Measurements from ENCODE around the gene WDR27. TPM values are rescaled to one million over a fixed set of nuclear protein-coding genes. Genes with fewer than 3 reads are reported as not detected.
A peak's percentile ranks its signal among the peaks of the same experiment; 100 is the strongest.

The WDR27 gene
- total RNA-seq, 1 donor, result 23.9 TPM

- H3K27ac ChIP-seq (ENCODE audit: low read depth, low read length), result no peak overlapping the region
- no peak overlapping the region for H2AFZ ChIP-seq (ENCODE audit: low read length)
- no peak for TF ChIP-seq CTCF (IDR thresholded peaks at IDR 0.05; ENCODE audit: extremely low read depth, low read depth, low read length)
- no peaks in the 10 kb centered on the region for H3K27me3 ChIP-seq (ENCODE audit: insufficient read depth, low read length)
- no peak overlapping the region for H3K4me3 ChIP-seq (ENCODE audit: insufficient read depth, low read length)
- H3K79me2 ChIP-seq (ENCODE audit: insufficient read depth, low read length), result no peaks in the 10 kb centered on the region
- H3K4me1 ChIP-seq (ENCODE audit: insufficient read depth, low read length), result peaks cover 38% of the 10 kb centered on the region
- H3K4me2 ChIP-seq (ENCODE audit: insufficient read depth, low read length), result no peak overlapping the region
- H4K20me1 ChIP-seq (ENCODE audit: insufficient read depth, low read length), result no peaks in the 10 kb centered on the region
- no peaks in the 10 kb centered on the region for H3K36me3 ChIP-seq (ENCODE audit: insufficient read depth, low read length)
- peaks cover 5% of the 10 kb centered on the region for H3K9me3 ChIP-seq (ENCODE audit: low read depth, low read length)
- no peak for DNase-seq (ENCODE audit: insufficient read length, low spot score, missing footprints)
Measured at GRCh38 chr6:169534039-169534421, 167.8 kb downstream of the WDR27 start.

- Histone ChIP-seq H3K79me2 (ENCODE audit: insufficient read depth, low read length) (no peaks in the 10 kb centered on the region), H3K4me1 (ENCODE audit: insufficient read depth, low read length) (peaks cover 38% of the 10 kb centered on the region), H3K36me3 (ENCODE audit: insufficient read depth, low read length) (no peaks in the 10 kb centered on the region), H4K20me1 (ENCODE audit: insufficient read depth, low read length) (no peaks in the 10 kb centered on the region), H3K27me3 (ENCODE audit: insufficient read depth, low read length) (no peaks in the 10 kb centered on the region), H3K4me2 (ENCODE audit: insufficient read depth, low read length) (no peak overlapping the region), H3K9me3 (ENCODE audit: low read depth, low read length) (peaks cover 5% of the 10 kb centered on the region), H3K4me3 (ENCODE audit: insufficient read depth, low read length) (no peak overlapping the region), H2AFZ (ENCODE audit: low read length) (no peak overlapping the region), H3K27ac (ENCODE audit: low read depth, low read length) (no peak overlapping the region)
- DNase-seq (ENCODE audit: insufficient read length, low spot score, missing footprints), result no peak
- TF ChIP-seq CTCF (IDR thresholded peaks at IDR 0.05; ENCODE audit: extremely low read depth, low read depth, low read length), result no peak
Measured at GRCh38 chr6:169533301-169534038, 168.4 kb downstream of the WDR27 start.

- Histone ChIP-seq H3K27me3 (ENCODE audit: insufficient read depth, low read length) (no peaks in the 10 kb centered on the region), H2AFZ (ENCODE audit: low read length) (peak overlapping the region; percentile 15), H3K36me3 (ENCODE audit: insufficient read depth, low read length) (no peaks in the 10 kb centered on the region), H4K20me1 (ENCODE audit: insufficient read depth, low read length) (no peaks in the 10 kb centered on the region), H3K4me2 (ENCODE audit: insufficient read depth, low read length) (peak overlapping the region; percentile 51), H3K79me2 (ENCODE audit: insufficient read depth, low read length) (no peaks in the 10 kb centered on the region), H3K9me3 (ENCODE audit: low read depth, low read length) (peaks cover 5% of the 10 kb centered on the region), H3K4me1 (ENCODE audit: insufficient read depth, low read length) (peaks cover 25% of the 10 kb centered on the region), H3K4me3 (ENCODE audit: insufficient read depth, low read length) (no peak overlapping the region), H3K27ac (ENCODE audit: low read depth, low read length) (peak overlapping the region; percentile 70)
- no peak for TF ChIP-seq CTCF (IDR thresholded peaks at IDR 0.05; ENCODE audit: extremely low read depth, low read depth, low read length)
- no peak for DNase-seq (ENCODE audit: insufficient read length, low spot score, missing footprints)
Measured at GRCh38 chr6:169530752-169531123, 171.1 kb downstream of the WDR27 start.

GRCh38 chr6:169529931-169530751 is 171.7 kb downstream of the WDR27 start:
- no peaks in the 10 kb centered on the region for H3K79me2 ChIP-seq (ENCODE audit: insufficient read depth, low read length)
- H2AFZ ChIP-seq (ENCODE audit: low read length), result peak overlapping the region; percentile 15
- no peaks in the 10 kb centered on the region for H3K27me3 ChIP-seq (ENCODE audit: insufficient read depth, low read length)
- peak; percentile 89 for DNase-seq (ENCODE audit: insufficient read length, low spot score, missing footprints)
- H3K4me3 ChIP-seq (ENCODE audit: insufficient read depth, low read length), result no peak overlapping the region
- peaks cover 5% of the 10 kb centered on the region for H3K9me3 ChIP-seq (ENCODE audit: low read depth, low read length)
- H3K36me3 ChIP-seq (ENCODE audit: insufficient read depth, low read length), result no peaks in the 10 kb centered on the region
- H4K20me1 ChIP-seq (ENCODE audit: insufficient read depth, low read length), result no peaks in the 10 kb centered on the region
- H3K27ac ChIP-seq (ENCODE audit: low read depth, low read length), result peak overlapping the region; percentile 70
- peaks cover 25% of the 10 kb centered on the region for H3K4me1 ChIP-seq (ENCODE audit: insufficient read depth, low read length)
- no peak for TF ChIP-seq CTCF (IDR thresholded peaks at IDR 0.05; ENCODE audit: extremely low read depth, low read depth, low read length)
- H3K4me2 ChIP-seq (ENCODE audit: insufficient read depth, low read length), result peak overlapping the region; percentile 51

Data from osteoblast (primary cell).